Measurements from ENCODE around the gene FLAD1.

- TF ChIP-seq POLR2AphosphoS5 (IDR thresholded peaks at IDR 0.05) = no peak
- TF ChIP-seq CTCF (IDR thresholded peaks at IDR 0.05) = no peak
- no peak for TF ChIP-seq EP300 (IDR thresholded peaks at IDR 0.05)
These were observed 15.1 kb downstream of the FLAD1 start for GRCh38 chr1:154998201-154998780.
